Kidney (tissue), 14 donors: Measurements from ENCODE around the gene CCT3. TPM values are rescaled to one million over a fixed set of nuclear protein-coding genes. Genes with fewer than 3 reads are reported as not detected.

Experiments
- DNase-seq, 5 donors: peaks; one replicate each; pipeline ENCODE4 v3.0.0-alpha.2; 2013 to 2020
- FAIRE-seq: peaks from 2 replicates; lab custom pipeline; 2012; peaks lifted over from hg19 to GRCh38; lab: Jason Lieb, UNC
- H3K27ac ChIP-seq, 2 donors: one replicate each; pipeline ENCODE4 v1.7.0; 2013; ENCODE audit warnings: low read depth in 2 of 2, low read length in 2 of 2, inconsistent platforms in 1 of 2
- H3K27me3 ChIP-seq: one replicate; pipeline ENCODE4 v1.7.1; 2013; ENCODE audit warnings: low read length, inconsistent platforms; ENCODE audit not compliant: control insufficient read depth, insufficient read depth
- H3K36me3 ChIP-seq, 3 donors: one replicate each; pipeline versions ENCODE4 v1.7.0 to v1.7.1; 2013; ENCODE audit warnings: low read length in 3 of 3, control low read depth in 1 of 3, inconsistent platforms in 1 of 3; ENCODE audit not compliant: insufficient read depth in 3 of 3, control insufficient read depth in 2 of 3
- H3K4me1 ChIP-seq, 3 donors: one replicate each; pipeline versions ENCODE4 v1.7.0 to v1.7.1; 2013; ENCODE audit warnings: low read length in 3 of 3, inconsistent platforms in 1 of 3, low read depth in 1 of 3; ENCODE audit not compliant: control insufficient read depth in 2 of 3, insufficient read depth in 2 of 3
- H3K4me3 ChIP-seq, 3 donors: one replicate each; pipeline versions ENCODE4 v1.7.0 to v1.8.1; 2013; ENCODE audit warnings: low read length in 3 of 3, control low read depth in 1 of 3, inconsistent platforms in 1 of 3
- H3K9ac ChIP-seq, 3 donors: one replicate each; pipeline versions ENCODE4 v1.7.0 to v1.7.1; 2013; ENCODE audit warnings: low read length in 3 of 3, control low read depth in 1 of 3, inconsistent platforms in 1 of 3
- H3K9me3 ChIP-seq, 3 donors: one replicate each; pipeline versions ENCODE4 v1.7.0 to v1.7.1; 2013; ENCODE audit warnings: low read length in 3 of 3, control low read depth in 1 of 3, inconsistent platforms in 1 of 3; ENCODE audit not compliant: control insufficient read depth in 2 of 3, insufficient read depth in 1 of 3
- intact Hi-C: fragments of 100-400 bp; cut with DNase I; formaldehyde crosslinking; loops from one replicate; pipeline ENCODE4 v1.11.1; 2022
- polyA plus RNA-seq: library from polyadenylated mRNA; stranded (reverse); fragments of 350-450 nt; fragmentation: Illumina TruSeq; extraction: RNeasy Lipid Tissue Mini Kit (QIAGEN cat#74804); gene quantifications from one replicate; pipeline ENCODE4 v1.2.3, GENCODE V29; 2014; ENCODE audit warnings: low read depth, low replicate concordance; ENCODE audit not compliant: insufficient read depth
- total RNA-seq: library from RNA; stranded (reverse); fragmentation: NEBNext Ultra II Directional; extraction: Animal tissue kit (Norgen Biotek cat#: 25700); gene quantifications from one replicate; pipeline ENCODE4 v1.2.1, GENCODE V29; 2021
- TF ChIP-seq, protein P1 (sequence below): IDR thresholded peaks from 3 replicates; pipeline ENCODE4 v1.5.1; 2012; ENCODE audit warnings: mild to moderate bottlenecking, moderate library complexity, borderline replicate concordance; ENCODE audit not compliant: insufficient read depth; ENCODE audit errors: extremely low read depth
- donor health status: control.
- donor health status: control.
- donor health status: control.
- donor health status: control.
- donor health status: control.
- donor health status: DM: yes; HTN: yes; CAD: no.
- donor health status: Normal renal cell carcinoma (clear cell type).

Gene CCT3
- total and polyA plus RNA-seq, 2 donors from 2014 or later: 149 to 181 TPM

DNA sequence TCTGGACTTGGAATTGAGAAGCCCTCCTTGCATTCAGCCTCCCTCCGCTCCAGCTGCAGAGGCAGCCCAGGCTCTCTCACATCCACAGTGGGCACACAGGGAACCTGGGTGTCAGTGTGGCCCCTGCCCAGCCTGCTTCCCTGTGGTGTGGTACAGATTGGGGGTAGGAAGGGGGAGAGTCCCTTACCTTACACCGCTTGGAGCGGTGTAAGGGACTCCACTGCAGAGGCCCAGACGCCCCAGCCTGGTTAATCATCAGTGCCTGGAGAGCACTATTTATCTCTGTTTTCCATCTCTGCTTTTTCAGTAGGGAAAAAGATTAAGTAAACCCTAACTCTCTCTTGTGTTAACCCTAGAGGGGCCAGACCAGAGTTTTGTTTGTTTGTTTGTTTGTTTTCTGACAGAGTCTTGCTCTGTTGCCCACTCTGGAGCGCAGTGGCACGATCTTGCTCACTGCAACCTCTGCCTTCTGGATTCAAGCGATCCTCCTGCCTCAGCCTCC is 30.1 kb upstream of the CCT3 start:
- H3K27me3 ChIP-seq: peaks cover 2% of the 10 kb centered on the region

DNA sequence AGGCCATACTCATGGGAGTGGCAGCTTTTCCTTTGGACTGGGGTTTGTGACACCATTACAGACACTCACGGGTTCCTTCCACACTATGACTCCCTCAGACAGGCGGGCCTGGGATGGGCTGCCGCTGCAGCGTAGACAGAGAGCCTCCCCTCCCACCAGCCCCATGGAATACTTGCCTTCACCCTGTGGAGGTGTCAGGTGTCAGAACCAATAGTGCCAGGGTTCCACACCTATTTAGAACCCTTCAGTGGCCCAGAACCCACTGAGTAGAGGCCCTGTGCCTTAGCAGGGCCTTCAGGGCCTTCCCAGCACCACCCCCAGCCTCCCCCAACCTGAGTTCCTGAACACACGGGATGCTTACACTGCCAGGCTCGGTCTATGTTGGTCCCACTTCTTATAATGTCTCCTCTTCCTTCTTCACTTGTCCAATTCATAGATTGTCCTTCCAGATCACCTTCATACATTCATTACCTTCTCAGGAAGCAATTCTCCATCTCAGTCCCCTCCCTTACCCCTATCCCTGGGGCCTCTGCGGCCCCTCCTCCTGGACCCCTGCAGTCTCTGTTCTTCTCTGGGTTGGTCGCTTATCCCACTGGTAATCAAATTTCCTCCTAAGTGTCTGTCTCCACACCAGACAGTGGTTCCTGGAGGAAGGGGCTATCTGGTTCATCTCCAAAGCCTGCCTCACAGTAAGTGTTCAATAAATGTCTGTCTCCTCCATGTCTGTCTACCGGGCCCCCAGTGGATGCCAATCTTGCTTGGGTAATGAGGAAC is 29.5 kb upstream of the CCT3 start:
- intact Hi-C loops: no loop called here
- Histone ChIP-seq H3K36me3 (no peaks in the 10 kb centered on the region), H3K27ac (peak overlapping the region; percentile 55 to 70), H3K4me3 (peak overlapping the region in 1 of 3 donors; percentile 17), H3K9ac (peak overlapping the region in 1 of 3 donors; percentile 19), H3K4me1 (peaks cover 0 to 15% (median 13%) of the 10 kb centered on the region in 3 donors), H3K9me3 (no peaks in the 10 kb centered on the region), H3K27me3 (peaks cover 2% of the 10 kb centered on the region)
- no peak for DNase-seq
- TF ChIP-seq, protein P1, sequence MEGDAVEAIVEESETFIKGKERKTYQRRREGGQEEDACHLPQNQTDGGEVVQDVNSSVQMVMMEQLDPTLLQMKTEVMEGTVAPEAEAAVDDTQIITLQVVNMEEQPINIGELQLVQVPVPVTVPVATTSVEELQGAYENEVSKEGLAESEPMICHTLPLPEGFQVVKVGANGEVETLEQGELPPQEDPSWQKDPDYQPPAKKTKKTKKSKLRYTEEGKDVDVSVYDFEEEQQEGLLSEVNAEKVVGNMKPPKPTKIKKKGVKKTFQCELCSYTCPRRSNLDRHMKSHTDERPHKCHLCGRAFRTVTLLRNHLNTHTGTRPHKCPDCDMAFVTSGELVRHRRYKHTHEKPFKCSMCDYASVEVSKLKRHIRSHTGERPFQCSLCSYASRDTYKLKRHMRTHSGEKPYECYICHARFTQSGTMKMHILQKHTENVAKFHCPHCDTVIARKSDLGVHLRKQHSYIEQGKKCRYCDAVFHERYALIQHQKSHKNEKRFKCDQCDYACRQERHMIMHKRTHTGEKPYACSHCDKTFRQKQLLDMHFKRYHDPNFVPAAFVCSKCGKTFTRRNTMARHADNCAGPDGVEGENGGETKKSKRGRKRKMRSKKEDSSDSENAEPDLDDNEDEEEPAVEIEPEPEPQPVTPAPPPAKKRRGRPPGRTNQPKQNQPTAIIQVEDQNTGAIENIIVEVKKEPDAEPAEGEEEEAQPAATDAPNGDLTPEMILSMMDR: no peak
- no peak for FAIRE-seq

More for the DNA sequence above, 30.1 kb upstream of the CCT3 start:
- TF ChIP-seq, protein P1: no peak
- Histone ChIP-seq H3K27ac (peak overlapping the region; percentile 32 to 70), H3K4me1 (peaks cover 0 to 15% (median 13%) of the 10 kb centered on the region in 3 donors), H3K4me3 (peak overlapping the region in 1 of 3 donors; percentile 17), H3K9me3 (no peaks in the 10 kb centered on the region), H3K36me3 (no peaks in the 10 kb centered on the region), H3K9ac (peak overlapping the region in 1 of 3 donors; percentile 19)
- DNase-seq (peak in 2 of 5 donors; percentile 32 to 50), FAIRE-seq (no peak)
- intact Hi-C loops: no loop called here

DNA sequence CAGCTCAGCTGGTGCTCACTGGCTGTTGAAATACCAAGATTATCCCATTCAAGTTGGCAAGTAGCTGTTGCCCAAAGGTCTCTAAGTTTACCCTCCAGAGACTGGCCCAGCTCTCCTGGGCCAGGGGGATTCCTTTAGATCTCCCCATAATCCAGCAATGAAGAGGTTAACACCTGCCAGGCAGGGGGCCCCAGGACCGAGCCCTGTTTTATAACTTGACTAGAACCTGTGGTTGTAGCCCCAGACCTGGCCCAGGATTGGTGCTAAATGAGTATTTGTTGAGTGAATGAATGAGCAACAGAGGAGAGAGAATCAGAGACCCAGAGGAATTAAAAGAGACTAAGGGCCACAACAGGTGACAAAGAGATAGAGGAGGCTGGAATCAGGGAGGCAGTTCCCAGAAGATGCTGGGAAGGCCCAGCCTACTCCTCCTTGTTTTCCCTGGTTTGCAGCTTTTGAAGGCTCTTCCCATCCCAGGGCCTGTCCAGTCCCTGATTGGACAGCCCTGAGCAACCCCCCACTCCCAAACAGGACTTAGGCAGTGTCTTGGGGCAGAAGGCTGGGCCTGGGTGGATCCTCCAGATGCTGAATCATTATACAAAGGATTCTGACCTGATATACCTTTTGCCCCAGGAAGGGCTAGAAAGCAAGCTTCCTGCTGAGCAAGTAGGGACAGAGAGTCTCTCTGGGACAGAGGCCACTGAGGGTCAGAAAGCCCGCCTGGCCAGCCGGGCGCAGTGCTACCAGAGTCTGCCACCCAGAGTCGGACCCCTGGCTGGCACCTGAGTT is 28.5 kb upstream of the CCT3 start:
- DNase-seq (no peak), FAIRE-seq (no peak)
- intact Hi-C loops: no loop called here
- Histone ChIP-seq H3K9me3 (no peaks in the 10 kb centered on the region), H3K4me1 (peaks cover 0 to 15% (median 13%) of the 10 kb centered on the region in 3 donors), H3K27me3 (peaks cover 2% of the 10 kb centered on the region), H3K9ac (no peak overlapping the region), H3K36me3 (no peaks in the 10 kb centered on the region), H3K27ac (peak overlapping the region; percentile 46 to 77), H3K4me3 (no peak overlapping the region)
- TF ChIP-seq, protein P1: no peak
